Tibial artery (tissue), 4 donors: ENCODE data around the gene C19orf25.

Source experiments
- DNase-seq, 2 donors: peaks; one replicate each; pipeline ENCODE4 v3.0.0-alpha.2; 2019
- H3K27ac ChIP-seq, 2 donors: fragments of 200-600 bp; sonication (generic) in 1 of 2; 1 replicate in 1 of 2; 2 replicates in 1 of 2; pipeline ENCODE4 v1.5.1; 2018 to 2019; ENCODE audit warnings: mild to moderate bottlenecking in 1 of 2
- H3K27me3 ChIP-seq, 2 donors: fragments of 200-600 bp; sonication (generic) in 1 of 2; one replicate each; pipeline versions ENCODE4 v1.5.1 to v1.6.0; 2016 to 2019
- H3K36me3 ChIP-seq, 3 donors: fragments of 200-600 bp; sonication (generic) in 2 of 3; one replicate each; pipeline ENCODE4 v1.5.1; 2016 to 2019; ENCODE audit warnings: mild to moderate bottlenecking in 2 of 3
- H3K4me1 ChIP-seq, 4 donors: fragments of 200-600 bp; sonication (generic) in 2 of 4; 1 replicate in 3 of 4; 2 replicates in 1 of 4; pipeline ENCODE4 v1.5.1; 2016 to 2019
- H3K4me3 ChIP-seq, 2 donors: fragments of 200-600 bp; sonication (generic) in 1 of 2; 1 replicate in 1 of 2; 2 replicates in 1 of 2; pipeline ENCODE4 v1.5.1; 2018 to 2019; ENCODE audit warnings: mild to moderate bottlenecking in 2 of 2
- H3K9me3 ChIP-seq, 3 donors: fragments of 200-600 bp; sonication (generic) in 1 of 3; one replicate each; pipeline ENCODE4 v1.5.1; 2016 to 2019
- intact Hi-C: fragments of 100-400 bp; cut with DNase I; formaldehyde crosslinking; loops from one replicate; pipeline ENCODE4 v1.15.0; 2023; ENCODE audit warnings: low total_unique reads
- TF ChIP-seq, protein P1 (sequence below), 2 experiments: fragments of 200-600 bp in 1 of 2; fragments of 450-650 bp in 1 of 2; IDR thresholded peaks; one replicate each; pipeline ENCODE4 v1.5.1; 2017 to 2019; ENCODE audit warnings: antibody characterized with exemption in 2 of 2, mild to moderate bottlenecking in 1 of 2, moderate library complexity in 1 of 2

Gene C19orf25

DNA sequence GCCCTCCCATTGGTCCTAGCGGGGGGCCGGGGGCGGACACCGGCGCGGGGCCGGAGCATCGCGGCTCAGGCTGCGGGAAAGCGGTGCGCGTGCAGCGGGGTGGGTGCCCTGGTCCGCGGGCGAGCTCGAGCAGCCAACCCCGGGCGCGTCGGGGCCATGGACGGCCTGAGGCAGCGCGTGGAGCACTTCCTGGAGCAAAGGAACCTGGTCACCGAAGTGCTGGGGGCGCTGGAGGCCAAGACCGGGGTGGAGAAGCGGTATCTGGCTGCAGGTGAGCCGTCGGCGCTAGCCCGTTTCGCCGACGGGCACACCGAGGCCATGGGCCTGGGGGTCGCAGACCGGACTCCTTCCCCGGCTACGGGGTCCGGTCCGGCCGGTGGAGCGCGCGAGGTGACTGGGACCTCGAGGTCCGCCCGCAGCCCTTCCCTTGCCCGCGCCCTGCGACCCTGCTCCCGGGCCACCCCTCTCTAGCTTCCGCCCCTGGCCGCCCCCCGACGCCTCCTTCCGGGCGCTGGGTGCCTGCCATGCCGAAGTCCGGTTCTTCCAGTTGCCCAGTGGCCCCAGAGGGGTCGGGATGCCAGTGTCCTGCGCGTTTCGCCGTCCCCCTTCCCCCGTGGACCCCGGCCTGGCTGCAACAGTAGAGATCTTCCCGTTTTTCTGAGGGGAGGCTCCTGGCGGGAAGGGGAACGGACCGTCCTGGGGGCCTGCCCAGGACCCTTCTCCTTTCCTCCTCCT, 12.3 kb upstream of the C19orf25 start, which contains the start of gene REEP6:
REEP6 (plus strand) TSS at position 68 of the 735 bp plus-strand sequence; CDS start at position 157, 89 bp downstream.
- Histone ChIP-seq H3K27me3 (peaks cover 0 to 29% of the 10 kb centered on the region in 2 donors), H3K4me3 (peak within 1 kb of the TSS; percentile 50 to 63), H3K27ac (peak within 1 kb of the TSS; percentile 59 to 62), H3K4me1 (peaks cover 0 to 21% (median 16%) of the 10 kb centered on the region in 4 donors), H3K9me3 (no peaks in the 10 kb centered on the region), H3K36me3 (no peaks in the 10 kb centered on the region)
- intact Hi-C loops, result loop anchor here (5.0 kb wide), 1 partner anchor 254 kb away; the partner anchor contains the start of gene CBARP
- TF ChIP-seq, protein P1, sequence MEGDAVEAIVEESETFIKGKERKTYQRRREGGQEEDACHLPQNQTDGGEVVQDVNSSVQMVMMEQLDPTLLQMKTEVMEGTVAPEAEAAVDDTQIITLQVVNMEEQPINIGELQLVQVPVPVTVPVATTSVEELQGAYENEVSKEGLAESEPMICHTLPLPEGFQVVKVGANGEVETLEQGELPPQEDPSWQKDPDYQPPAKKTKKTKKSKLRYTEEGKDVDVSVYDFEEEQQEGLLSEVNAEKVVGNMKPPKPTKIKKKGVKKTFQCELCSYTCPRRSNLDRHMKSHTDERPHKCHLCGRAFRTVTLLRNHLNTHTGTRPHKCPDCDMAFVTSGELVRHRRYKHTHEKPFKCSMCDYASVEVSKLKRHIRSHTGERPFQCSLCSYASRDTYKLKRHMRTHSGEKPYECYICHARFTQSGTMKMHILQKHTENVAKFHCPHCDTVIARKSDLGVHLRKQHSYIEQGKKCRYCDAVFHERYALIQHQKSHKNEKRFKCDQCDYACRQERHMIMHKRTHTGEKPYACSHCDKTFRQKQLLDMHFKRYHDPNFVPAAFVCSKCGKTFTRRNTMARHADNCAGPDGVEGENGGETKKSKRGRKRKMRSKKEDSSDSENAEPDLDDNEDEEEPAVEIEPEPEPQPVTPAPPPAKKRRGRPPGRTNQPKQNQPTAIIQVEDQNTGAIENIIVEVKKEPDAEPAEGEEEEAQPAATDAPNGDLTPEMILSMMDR (IDR thresholded peaks at IDR 0.05), result no peak
- no peak for DNase-seq

DNA sequence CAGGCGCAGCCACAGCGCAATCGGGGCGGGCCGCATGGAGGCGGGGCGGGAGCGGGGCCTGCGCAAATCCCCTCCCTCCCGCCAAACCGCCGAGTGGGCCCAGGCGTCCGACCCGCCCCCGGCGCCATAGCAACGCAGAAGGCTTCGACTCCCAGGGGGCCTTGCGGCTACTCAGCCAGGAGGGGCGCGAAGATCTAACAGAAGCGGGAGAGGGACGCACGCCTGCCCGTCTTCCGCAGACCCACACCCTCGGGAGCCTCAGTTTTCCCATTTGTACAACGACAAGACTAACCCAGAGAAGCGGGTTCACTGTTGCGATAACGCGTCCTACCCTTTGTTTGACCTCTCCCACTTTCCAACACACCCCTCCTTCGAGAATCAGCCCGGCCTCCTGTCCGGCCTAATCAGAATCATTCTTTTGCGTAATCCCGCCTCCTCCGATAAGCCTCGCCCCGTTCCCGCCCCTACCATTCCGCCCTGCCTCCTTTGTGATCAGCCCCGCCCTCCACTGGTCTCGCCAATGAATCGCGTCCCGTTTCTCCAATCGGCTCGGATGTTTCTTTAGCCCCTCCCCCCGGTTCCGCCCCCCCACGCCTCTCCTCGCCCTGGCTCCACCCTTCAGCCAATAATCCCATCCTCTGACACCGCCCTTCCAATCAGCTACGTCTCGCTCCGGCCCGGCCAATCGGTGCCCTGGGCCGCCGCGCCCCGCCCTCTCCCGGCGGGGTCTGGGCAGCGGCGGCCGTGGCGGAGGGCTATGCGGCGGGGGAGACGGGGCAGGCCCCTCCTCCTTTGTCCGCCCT, 11.5 kb upstream of the C19orf25 start, which contains the start of gene PCSK4:
PCSK4 (minus strand) TSS at position 40 of the 803 bp plus-strand sequence; CDS start at position 36, 4 bp downstream.
- H3K27me3 ChIP-seq, result peaks cover 0 to 21% of the 10 kb centered on the region in 2 donors
- DNase-seq, result peak; percentile 98 to 99
- H3K27ac ChIP-seq, result peak within 1 kb of the TSS; percentile 59 to 62
- H3K4me3 ChIP-seq, result peak within 1 kb of the TSS; percentile 50 to 63
- H3K9me3 ChIP-seq, result no peaks in the 10 kb centered on the region
- intact Hi-C loops, result loop anchor here (5.0 kb wide), 1 partner anchor 253 kb away; the partner anchor contains the start of gene CBARP
- TF ChIP-seq, protein P1 (IDR thresholded peaks at IDR 0.05), result no peak
- peaks cover 0 to 21% (median 16%) of the 10 kb centered on the region in 4 donors for H3K4me1 ChIP-seq
- no peaks in the 10 kb centered on the region for H3K36me3 ChIP-seq

DNA sequence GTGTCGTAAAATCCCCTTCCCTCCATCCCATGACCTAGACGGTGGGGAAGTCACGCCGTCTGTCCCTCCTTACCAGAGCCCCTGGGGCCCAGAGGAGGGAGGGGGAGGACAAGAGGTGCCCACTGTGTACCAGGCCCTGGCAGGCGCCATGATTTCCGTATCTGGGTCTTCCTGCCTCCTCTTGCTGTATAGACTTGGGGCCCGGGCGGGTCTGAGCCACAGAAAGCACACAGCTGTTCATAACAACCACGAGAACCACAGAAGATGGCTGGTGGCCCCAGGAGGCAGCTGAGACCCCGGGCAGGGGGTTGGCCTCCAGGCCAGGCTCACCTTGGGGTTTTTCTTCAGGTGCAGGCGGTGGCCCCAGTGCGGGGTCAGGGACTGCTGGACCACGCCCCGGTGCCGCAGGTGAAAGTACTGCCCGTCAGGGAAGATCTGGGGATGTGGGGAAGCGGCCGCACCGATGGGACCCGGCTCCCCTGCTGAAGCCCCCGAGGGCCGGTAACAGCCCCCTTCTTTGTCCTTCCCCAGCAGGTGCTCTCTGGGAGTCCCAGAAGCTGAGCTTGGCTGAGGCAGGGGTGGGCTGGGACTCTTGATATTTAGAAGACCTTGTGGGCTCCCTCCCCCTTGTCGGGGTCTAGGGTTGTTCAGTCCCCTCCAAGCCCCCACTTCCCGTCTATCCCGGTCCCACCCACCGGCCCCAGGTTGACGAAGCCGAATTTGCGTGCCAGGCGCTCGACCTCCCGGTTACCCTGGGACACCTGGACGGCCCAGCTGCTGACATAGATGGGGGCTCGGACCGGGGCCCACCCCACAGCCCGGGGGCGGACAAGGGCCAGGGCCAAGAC, 10.7 kb upstream of the C19orf25 start:
- TF ChIP-seq, protein P1 (IDR thresholded peaks at IDR 0.05), result no peak
- Histone ChIP-seq H3K27ac (peak overlapping the region; percentile 59 to 62), H3K4me3 (peak overlapping the region; percentile 50 to 63), H3K27me3 (peaks cover 0 to 20% of the 10 kb centered on the region in 2 donors), H3K36me3 (no peaks in the 10 kb centered on the region), H3K4me1 (peaks cover 0 to 21% (median 16%) of the 10 kb centered on the region in 4 donors), H3K9me3 (no peaks in the 10 kb centered on the region)
- DNase-seq, result no peak
- intact Hi-C loops, result loop anchor here (5.0 kb wide), 1 partner anchor 252 kb away; the partner anchor contains the start of gene CBARP

DNA sequence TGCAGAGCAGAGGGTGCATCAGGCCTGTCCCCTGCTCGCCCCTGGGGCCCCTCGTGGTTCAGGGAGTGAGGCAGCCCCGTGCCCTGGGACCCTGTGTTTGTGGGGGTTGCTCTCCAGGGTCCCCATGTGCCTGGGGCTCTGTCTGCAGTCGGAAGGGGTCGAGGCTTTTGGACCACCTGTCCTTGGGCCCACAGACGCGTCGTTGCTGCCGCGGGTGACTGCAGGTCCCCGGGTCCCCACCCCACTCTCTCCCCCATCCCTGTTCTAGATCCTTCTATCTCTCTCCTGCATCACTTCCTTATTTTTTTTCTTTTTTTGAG, 9.2 kb upstream of the C19orf25 start:
- no peak overlapping the region for H3K4me3 ChIP-seq
- H3K4me1 ChIP-seq, result peaks cover 0 to 21% (median 16%) of the 10 kb centered on the region in 4 donors
- intact Hi-C loops, result no loop called here
- H3K9me3 ChIP-seq, result no peaks in the 10 kb centered on the region
- no peak overlapping the region for H3K27ac ChIP-seq
- H3K27me3 ChIP-seq, result peaks cover 0 to 22% of the 10 kb centered on the region in 2 donors
- no peak for DNase-seq
- TF ChIP-seq, protein P1 (IDR thresholded peaks at IDR 0.05), result no peak
- H3K36me3 ChIP-seq, result no peaks in the 10 kb centered on the region
